Activated CD8-positive, alpha-beta memory T cell treated with anti-CD3 and anti-CD28 coated beads, Interleukin-2, amount 50 U/mL, for 24 hours (primary cell): ENCODE data around the gene EXOC6.
"Not testable (repeated sequence)": the region's sequence is repeated elsewhere in the genome, so short reads cannot be mapped to it uniquely, and the experiment has no call there.

ENCODE experiments used
- DNase-seq: peaks from one replicate; pipeline ENCODE4 v3.0.0-alpha.2; 2020; ENCODE audit errors: extremely low read depth

Gene EXOC6

GRCh38 chr10:92886334-92886961, 38.1 kb downstream of the EXOC6 start:
- no peak for DNase-seq

- no peak for DNase-seq
Observed at GRCh38 chr10:92890471-92890870, 42.2 kb downstream of the EXOC6 start.

GRCh38 chr10:92891885-92892690, 43.8 kb downstream of the EXOC6 start:
- no peak for DNase-seq

GRCh38 chr10:92892691-92893054, 44.4 kb downstream of the EXOC6 start:
- no peak for DNase-seq

GRCh38 chr10:92894081-92894655, 45.8 kb downstream of the EXOC6 start:
- DNase-seq: no peak

GRCh38 chr10:92897916-92898315, 49.6 kb downstream of the EXOC6 start:
- no peak for DNase-seq

- no peak for DNase-seq
Observed at GRCh38 chr10:92901819-92902251, 53.5 kb downstream of the EXOC6 start.

- no peak for DNase-seq
Observed at GRCh38 chr10:92903633-92904032, 55.3 kb downstream of the EXOC6 start.

GRCh38 chr10:92907280-92907679, 59.0 kb downstream of the EXOC6 start:
- no peak for DNase-seq

- not testable (repeated sequence) for DNase-seq
Observed at GRCh38 chr10:92912631-92913030, 64.3 kb downstream of the EXOC6 start.

GRCh38 chr10:92913973-92914372, 65.7 kb downstream of the EXOC6 start:
- DNase-seq: no peak

GRCh38 chr10:92914478-92915325, 66.4 kb downstream of the EXOC6 start:
- no peak for DNase-seq

GRCh38 chr10:92915892-92916291, 67.6 kb downstream of the EXOC6 start:
- DNase-seq: no peak

GRCh38 chr10:92916433-92916832, 68.1 kb downstream of the EXOC6 start:
- DNase-seq: no peak

GRCh38 chr10:92918603-92919002, 70.3 kb downstream of the EXOC6 start:
- no peak for DNase-seq

- no peak for DNase-seq
Observed at GRCh38 chr10:92920866-92921265, 72.5 kb downstream of the EXOC6 start.

GRCh38 chr10:92923416-92923815, 75.1 kb downstream of the EXOC6 start:
- DNase-seq: no peak

- no peak for DNase-seq
Observed at GRCh38 chr10:92929896-92930295, 81.6 kb downstream of the EXOC6 start.

- DNase-seq: no peak
Observed at GRCh38 chr10:92931597-92931996, 83.3 kb downstream of the EXOC6 start.

GRCh38 chr10:92937876-92938275, 89.6 kb downstream of the EXOC6 start:
- no peak for DNase-seq

GRCh38 chr10:92938841-92939240, 90.5 kb downstream of the EXOC6 start:
- no peak for DNase-seq

GRCh38 chr10:92942226-92942625, 93.9 kb downstream of the EXOC6 start:
- DNase-seq: no peak
